Measurements from ENCODE around the gene ARL3. TPM values are rescaled to one million over a fixed set of nuclear protein-coding genes. Genes with fewer than 3 reads are reported as not detected.

The ARL3 gene
- total and polyA plus RNA-seq, 8 donors, result 10.3 to 23.2 (median 21.8) TPM

DNA sequence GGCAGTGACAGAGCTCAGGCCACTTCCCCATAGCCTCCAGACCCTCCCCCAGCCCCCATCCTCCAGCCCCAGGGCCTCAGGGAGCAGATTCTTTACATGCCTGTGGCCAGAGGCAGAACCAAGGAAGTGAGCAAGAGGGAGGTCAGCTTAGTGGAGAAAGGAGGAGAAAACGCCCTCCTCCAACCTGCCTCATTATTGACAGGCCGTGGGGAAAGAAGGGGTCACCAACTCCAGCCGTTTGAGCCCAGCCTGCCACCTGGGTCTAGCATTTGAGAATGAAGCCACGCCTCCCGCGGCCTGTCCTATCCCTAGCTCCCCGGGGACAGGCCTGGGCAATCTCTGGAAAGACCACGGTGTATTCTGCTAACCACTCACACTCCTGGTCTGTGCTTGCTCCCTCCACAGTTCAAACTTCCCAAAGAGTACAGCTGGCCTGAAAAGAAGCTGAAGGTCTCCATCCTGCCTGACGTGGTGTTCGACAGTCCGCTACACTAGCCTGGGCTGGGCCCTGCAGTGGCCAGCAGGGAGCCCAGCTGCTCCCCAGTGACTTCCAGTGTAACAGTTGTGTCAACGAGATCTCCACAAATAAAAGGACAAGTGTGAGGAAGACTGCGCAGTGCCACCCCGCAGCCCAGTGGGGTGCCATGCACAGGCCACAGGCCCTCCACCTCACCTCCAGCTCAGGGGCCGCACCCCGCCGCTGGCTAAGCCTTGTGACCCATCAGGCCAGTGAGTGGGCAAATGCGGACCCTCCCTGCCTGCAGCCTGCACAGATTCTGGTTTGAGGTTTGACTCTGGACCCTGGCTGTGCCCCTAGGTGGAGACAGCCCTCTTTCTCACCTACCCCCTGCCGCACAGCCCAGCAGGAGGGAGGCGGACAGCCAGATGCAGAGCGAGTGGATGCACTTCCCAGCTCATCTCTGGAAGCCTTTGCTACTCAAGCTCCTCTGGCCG is 84.3 kb downstream of the ARL3 start:
- Histone ChIP-seq H3K36me3 (peaks cover 0 to 12% of the 10 kb centered on the region in 2 donors), H3K4me1 (peaks cover 49 to 86% of the 10 kb centered on the region in 2 donors), H3K27me3 (no peaks in the 10 kb centered on the region), H3K27ac (peak overlapping the region; percentile 33 to 76), H3K4me3 (no peak overlapping the region), H3K9me3 (no peaks in the 10 kb centered on the region)
- intact Hi-C loops (cut with DNase I), result no loop called here
- ATAC-seq, result peak; percentile 9
- peak in 1 of 4 donors; percentile 60 for DNase-seq
- TF ChIP-seq, protein P1, sequence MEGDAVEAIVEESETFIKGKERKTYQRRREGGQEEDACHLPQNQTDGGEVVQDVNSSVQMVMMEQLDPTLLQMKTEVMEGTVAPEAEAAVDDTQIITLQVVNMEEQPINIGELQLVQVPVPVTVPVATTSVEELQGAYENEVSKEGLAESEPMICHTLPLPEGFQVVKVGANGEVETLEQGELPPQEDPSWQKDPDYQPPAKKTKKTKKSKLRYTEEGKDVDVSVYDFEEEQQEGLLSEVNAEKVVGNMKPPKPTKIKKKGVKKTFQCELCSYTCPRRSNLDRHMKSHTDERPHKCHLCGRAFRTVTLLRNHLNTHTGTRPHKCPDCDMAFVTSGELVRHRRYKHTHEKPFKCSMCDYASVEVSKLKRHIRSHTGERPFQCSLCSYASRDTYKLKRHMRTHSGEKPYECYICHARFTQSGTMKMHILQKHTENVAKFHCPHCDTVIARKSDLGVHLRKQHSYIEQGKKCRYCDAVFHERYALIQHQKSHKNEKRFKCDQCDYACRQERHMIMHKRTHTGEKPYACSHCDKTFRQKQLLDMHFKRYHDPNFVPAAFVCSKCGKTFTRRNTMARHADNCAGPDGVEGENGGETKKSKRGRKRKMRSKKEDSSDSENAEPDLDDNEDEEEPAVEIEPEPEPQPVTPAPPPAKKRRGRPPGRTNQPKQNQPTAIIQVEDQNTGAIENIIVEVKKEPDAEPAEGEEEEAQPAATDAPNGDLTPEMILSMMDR (IDR thresholded peaks at IDR 0.05), result no peak

DNA sequence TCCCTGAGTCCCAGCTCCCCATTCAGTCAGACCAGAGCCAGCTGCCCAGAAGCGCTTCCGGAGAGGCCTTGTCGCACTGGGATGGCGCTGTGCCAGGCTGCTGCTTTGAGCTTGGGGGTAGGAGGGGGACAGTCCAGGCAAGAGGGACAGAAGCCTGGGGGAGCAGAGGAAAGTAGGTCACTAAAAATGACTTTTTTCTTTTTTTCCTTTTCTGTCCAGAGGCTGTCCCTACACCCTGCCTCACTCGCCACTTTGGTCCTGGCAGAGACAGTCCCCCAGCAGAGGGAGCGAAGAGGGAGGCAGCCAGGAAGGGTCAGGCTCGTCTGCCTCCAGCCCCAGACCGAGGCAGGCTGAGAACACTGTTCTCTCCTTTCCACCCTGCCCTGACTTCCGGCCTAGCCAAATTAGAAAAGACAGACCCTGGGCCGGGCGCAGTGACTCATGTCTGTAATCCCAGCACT is 85.7 kb downstream of the ARL3 start:
- TF ChIP-seq, protein P1 (IDR thresholded peaks at IDR 0.05), result no peak

DNA sequence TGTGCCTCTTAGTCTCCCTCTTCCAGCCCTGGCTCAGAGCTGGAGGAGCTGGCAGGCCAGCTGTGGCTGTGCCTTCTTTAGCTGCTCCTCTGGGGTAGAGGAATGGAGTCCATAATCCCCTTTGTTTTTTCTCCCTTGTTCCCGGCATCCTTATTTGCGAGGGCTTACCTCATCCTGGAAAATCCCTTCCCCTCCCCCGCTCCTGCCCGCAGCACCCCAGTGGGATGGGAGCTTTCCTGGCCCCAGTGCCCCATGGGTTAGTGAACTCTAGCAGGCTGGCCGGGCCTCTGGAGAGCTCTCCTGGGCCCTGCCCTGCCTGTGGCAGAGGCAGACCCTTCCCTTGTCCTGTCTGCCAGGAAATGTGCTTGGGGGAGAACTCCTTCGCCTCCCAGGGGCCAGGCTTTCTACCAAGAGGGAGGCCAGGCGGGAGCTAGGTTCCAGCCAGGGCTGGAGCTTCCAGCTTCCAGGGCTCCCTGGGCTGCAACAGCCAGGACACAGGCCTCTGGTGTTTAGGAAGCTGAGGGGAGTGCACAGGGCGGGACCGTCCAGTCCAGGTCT is 86.4 kb downstream of the ARL3 start:
- peaks cover 35 to 65% of the 10 kb centered on the region in 2 donors for H3K4me1 ChIP-seq
- peak; percentile 79 for ATAC-seq
- H3K36me3 ChIP-seq, result peaks cover 0 to 12% of the 10 kb centered on the region in 2 donors
- intact Hi-C loops (cut with DNase I), result no loop called here
- no peaks in the 10 kb centered on the region for H3K27me3 ChIP-seq
- peak overlapping the region; percentile 76 to 89 for H3K27ac ChIP-seq
- peak in 2 of 4 donors; percentile 69 to 78 for DNase-seq
- H3K9me3 ChIP-seq, result no peaks in the 10 kb centered on the region
- TF ChIP-seq, protein P1 (IDR thresholded peaks at IDR 0.05), result no peak
- H3K4me3 ChIP-seq, result no peak overlapping the region

More for the DNA sequence above, 85.7 kb downstream of the ARL3 start:
- H3K4me3 ChIP-seq, result no peak overlapping the region
- no peaks in the 10 kb centered on the region for H3K27me3 ChIP-seq
- H3K27ac ChIP-seq, result peak overlapping the region; percentile 76 to 89
- peak; percentile 21 for ATAC-seq
- intact Hi-C loops (cut with DNase I), result no loop called here
- peaks cover 0 to 12% of the 10 kb centered on the region in 2 donors for H3K36me3 ChIP-seq
- peak in 2 of 4 donors; percentile 77 to 81 for DNase-seq
- no peaks in the 10 kb centered on the region for H3K9me3 ChIP-seq
- peaks cover 41 to 72% of the 10 kb centered on the region in 2 donors for H3K4me1 ChIP-seq

DNA sequence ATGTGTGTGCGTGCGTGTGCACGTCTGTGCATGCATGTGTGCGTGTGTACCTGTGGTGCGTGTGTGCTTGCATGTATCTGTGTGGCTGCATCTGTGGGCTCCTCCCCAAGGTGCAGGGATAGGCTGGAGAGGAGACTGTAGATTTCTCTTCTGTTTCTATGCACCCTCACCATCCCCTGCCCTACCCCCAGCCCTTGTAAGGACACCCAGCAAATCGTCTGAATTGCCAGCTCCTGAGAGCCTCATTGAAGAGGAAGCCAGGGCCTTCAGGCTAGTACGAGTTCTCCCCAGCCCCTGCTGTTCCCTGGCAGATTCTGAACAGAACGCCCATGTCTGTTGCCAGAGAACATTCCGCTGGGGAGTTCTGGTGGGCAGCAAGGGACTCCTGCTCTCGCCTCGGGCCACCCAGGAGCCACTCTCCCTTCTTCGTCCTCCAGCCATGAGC is 86.9 kb downstream of the ARL3 start:
- peak in 2 of 4 donors; percentile 30 to 59 for DNase-seq
- Histone ChIP-seq H3K27me3 (no peaks in the 10 kb centered on the region), H3K27ac (peak overlapping the region; percentile 76 to 89), H3K4me3 (no peak overlapping the region), H3K4me1 (peaks cover 30 to 63% of the 10 kb centered on the region in 2 donors), H3K9me3 (no peaks in the 10 kb centered on the region), H3K36me3 (peaks cover 0 to 12% of the 10 kb centered on the region in 2 donors)
- TF ChIP-seq, protein P1 (IDR thresholded peaks at IDR 0.05), result no peak
- peak; percentile 5 for ATAC-seq
- intact Hi-C loops (cut with DNase I), result no loop called here

Data from left lung (tissue), 10 donors.